Activated effector memory CD4-positive, alpha-beta T cell treated with Interleukin-2 at 50 U/mL for 16 hours (primary cell): ENCODE measurements around the gene SELENOP.
"Not testable (repeated sequence)": the region's sequence is repeated elsewhere in the genome, so short reads cannot be mapped to it uniquely, and the experiment has no call there.

Experiments
- DNase-seq: peaks from one replicate; pipeline ENCODE4 v3.0.0-alpha.2; 2020

Gene SELENOP

DNA sequence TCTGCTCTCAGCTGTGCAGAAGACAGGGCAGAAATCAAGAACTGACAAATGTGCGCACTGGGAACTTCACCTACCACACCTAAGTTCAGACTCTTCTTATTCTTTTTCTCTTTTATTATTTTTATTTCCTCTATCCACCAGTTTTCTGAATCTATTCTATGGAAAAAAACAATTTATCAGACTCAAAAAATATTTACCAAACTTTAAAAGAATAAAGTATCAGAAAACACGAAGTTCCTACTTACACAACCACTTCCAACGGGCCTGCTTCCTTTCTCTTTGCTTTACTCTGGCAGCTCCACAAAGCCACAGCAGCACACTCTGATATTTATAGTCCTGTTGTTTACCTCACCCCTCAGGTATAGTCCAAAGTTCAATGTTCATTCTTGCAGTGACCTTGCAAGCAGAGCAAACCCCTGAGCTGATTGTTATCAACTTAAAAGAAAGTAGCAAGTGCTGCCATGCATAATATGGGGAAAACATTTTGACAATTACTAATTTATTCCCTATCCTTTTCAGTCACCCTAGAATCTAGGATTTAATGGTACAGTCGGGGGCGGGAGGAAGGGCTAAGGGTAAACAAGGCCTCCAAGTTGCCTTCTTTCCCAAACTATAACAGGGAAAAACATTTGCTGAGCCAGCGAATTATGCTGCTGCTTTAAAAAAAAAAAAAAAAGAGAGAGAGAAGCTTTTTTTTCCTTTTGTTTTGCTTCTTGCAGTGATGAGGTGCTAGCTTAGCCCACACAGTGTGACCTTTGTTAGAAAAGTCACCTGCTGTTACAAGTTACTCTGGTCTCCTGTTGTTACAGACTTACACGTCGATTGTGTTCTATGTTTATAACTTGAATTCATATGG is at the start of gene SELENOP:
TSS of gene SELENOP (minus strand) at position 302 of the 856 bp plus-strand sequence. CDS start 3,539 bp downstream, outside the sequence.
- no peak for DNase-seq

- no peak for DNase-seq
Measured at GRCh38 chr5:42858687-42859086, 47.0 kb upstream of the SELENOP start.

GRCh38 chr5:42858031-42858643 is 46.4 kb upstream of the SELENOP start:
- DNase-seq, result no peak

DNA sequence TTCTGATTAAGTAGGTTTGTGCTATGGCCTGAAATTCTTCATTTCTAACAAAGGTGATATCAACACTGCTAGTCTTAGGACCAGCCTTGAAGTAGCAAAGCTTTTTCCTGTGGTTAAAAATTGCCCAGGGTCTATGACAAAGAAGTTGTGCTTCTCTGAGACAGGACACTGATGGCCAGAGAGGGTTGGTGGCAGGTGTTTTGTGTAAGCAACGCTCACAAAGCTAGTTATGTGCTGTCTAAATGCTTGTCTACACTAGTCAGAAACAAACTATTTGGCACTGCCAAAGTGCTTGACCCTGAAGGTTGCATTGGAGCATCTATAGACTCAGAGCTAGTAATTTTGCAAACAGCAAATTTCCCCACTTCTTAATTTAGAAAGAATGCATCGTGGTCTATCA is 44.1 kb upstream of the SELENOP start:
- DNase-seq, result no peak

GRCh38 chr5:42855386-42855785 is 43.7 kb upstream of the SELENOP start:
- DNase-seq, result no peak

GRCh38 chr5:42854795-42855194 is 43.1 kb upstream of the SELENOP start:
- no peak for DNase-seq

- no peak for DNase-seq
Measured at GRCh38 chr5:42852826-42853225, 41.1 kb upstream of the SELENOP start.

GRCh38 chr5:42851481-42851880 is 39.8 kb upstream of the SELENOP start:
- no peak for DNase-seq

DNA sequence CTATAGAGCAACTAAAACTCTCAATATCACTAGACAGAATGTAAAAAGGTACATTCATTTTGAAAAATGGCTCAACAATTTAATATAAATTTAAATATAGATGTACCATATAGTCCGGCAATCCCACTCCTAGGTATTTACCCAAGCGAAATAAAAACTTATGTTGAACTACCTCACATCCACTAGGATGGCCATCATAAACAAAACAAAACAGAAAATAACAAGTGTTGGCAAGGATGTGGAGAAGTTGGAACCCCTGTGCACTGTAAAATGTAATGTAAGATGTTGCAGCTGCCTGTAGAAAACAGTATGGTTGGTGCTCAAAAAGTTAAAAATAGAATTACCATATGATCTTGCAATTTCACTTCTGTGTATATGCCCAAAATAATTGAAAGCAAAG is 36.9 kb upstream of the SELENOP start:
- no peak for DNase-seq

- DNase-seq, result not testable (repeated sequence)
Measured at GRCh38 chr5:42844408-42844807, 32.7 kb upstream of the SELENOP start.

DNA sequence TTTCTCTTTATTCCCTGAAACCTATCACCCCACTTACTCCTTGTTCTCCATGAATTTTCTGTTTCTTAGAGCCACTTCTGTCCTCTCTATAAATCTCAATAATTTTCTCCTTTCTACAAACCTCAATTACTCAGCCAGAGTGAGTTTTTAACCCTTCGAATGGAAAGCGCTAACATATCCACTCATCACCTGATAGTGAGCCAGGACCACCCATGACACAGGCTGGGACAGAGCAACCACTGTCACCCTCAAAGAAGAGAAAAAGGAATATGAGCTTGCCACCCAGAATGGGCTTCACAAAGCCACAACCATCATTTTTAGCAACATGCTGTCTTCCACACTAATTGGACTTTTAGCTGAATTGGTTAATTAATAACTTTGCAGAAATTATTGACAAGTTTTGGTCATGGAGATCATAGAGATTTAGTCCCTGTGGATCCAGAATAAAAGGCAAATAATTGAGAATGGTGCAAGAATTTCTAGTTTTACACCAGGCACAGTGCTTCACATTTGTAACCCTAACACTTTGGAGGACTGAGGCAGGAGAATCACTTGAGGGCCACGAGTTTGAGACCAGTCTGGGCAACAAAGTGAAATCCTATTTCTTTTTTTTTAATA is 32.1 kb upstream of the SELENOP start:
- DNase-seq, result no peak

DNA sequence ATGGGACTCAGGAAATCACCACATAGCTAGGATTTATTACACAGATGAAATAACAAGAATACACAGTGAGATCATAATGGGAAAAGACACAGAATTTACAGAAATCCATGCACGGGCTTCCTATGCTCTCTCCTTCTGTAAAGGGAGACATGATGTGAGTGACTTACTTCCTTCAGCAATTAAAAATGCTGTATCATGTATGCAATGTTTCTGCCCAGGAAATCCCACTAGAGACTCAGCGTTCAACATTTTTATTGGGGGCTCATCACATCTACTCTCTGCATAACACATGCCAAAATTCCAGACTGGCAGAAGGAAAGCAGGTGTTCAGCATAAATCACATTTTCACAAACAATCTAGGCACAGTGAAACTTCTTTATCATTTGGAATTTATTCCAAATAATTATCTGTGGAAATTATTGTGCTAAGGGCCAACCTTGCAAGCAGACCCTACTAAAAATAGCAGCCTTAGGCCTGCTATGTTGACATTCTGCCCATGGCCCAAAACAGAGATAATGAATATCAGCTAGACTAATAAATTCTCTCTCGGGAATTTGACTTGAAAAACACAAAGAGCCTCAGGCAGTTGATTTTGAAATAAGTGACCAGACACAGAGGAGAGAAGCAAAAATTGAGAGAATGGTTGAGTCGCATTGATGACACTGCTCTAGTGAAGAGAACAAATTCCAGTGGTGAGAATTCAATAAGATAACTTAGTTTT is 31.4 kb upstream of the SELENOP start:
- DNase-seq, result no peak

DNA sequence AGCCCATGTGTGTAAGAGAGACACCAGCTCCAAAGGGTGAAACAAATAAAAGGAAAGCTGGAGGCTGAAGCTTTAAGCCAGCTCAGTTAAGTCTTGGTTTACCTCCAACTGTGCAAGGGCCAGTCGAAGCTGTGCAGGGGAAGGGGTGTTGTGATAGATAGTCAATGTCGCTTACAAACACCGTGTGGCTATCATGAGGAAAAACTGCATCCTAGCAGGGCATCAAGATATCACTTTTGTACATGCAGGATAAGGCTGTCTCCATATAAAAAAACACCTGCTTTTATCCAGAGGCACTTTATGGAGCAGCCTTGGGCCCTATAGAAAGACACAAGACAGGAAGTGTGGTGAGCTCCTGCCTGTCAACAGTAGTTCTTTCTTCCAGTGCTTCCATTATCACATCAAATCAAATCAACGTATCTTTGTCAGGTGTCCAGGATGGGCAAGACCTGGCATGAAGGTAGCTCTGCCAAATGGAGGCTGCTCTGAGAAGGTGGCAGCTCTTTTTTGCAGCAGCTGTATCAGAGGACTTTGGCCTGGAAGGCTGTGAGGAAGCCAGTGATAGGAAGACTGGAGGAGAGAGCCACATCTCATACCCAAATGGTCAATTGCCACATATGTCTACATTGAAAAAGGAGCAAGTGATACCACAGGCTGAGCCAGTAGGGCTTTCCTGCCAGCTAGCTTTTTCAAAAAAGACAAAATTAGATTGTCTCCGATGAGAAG is 29.3 kb upstream of the SELENOP start:
- no peak for DNase-seq

- DNase-seq, result no peak
Measured at GRCh38 chr5:42840269-42840668, 28.6 kb upstream of the SELENOP start.

GRCh38 chr5:42839196-42839595 is 27.5 kb upstream of the SELENOP start:
- no peak for DNase-seq

DNA sequence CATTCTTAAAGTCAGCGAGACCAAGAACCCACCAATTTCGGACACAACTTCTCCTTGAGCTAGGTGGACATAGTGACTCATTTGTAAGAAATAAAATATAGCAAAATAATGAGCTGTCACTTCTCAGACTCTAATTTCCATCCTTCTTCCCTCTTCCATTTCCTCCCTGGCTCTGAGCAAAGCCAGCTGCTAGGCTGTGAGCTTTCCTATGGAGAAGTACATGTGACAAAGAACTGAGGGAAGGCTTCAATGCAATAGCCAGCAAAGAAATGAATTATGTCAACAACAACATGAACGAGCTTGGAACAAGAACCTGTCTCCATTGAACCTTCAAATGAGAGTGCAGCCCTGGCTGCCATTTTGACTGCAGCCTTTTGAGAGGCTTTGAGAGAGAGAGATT is 25.9 kb upstream of the SELENOP start:
- DNase-seq, result no peak

DNA sequence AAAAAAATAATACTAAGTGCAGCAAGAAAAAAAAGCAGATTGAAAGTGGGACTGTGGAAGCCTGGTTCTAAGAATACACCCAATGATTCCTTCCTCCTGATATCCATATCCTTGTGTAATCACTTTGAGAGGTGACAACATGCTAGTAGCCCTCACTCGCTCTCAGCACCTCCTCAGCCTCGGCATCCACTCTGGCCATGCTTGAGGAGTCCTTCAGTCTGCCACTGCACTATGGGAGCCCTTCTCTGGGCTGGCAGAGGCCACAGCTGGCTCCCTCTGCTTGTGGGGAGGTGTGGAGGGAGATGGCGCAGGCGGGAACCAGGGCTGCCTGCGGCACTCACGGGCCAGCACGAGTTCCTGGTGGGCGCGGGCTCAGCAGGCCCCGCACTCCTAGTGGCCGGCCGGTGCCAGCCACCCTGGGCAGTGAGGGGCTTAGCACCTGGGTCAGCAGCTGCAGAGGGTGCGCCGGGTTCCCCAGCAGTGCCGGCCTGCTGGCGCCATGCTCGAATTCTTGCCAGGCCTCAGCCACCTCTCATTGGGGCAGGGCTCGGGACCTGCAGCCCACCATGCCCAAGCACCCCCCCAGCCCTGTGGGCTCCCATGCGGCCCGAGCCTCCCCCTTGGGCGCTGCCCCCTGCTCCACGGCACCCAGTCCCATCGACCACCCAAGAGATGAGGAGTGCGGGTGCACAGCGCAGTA is 24.5 kb upstream of the SELENOP start:
- DNase-seq, result no peak

DNA sequence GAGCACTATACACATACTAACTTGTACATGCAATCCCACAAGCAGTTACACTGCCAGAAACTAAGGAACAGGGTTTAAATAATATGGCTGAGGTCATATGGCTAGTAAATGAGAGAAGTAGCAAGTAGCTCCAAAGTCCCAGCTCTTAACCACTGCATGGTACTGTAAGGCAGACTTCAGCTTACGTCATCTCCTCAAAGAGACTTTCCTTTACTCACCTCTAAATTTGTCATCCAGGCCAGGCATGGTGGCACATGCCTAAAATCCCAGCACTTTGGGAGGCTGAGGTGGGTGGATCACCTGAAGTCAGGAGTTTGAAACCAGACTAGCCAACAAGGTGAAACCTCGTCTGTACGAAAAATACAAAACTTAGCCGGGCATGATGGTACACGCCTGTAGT is 20.4 kb upstream of the SELENOP start:
- no peak for DNase-seq

DNA sequence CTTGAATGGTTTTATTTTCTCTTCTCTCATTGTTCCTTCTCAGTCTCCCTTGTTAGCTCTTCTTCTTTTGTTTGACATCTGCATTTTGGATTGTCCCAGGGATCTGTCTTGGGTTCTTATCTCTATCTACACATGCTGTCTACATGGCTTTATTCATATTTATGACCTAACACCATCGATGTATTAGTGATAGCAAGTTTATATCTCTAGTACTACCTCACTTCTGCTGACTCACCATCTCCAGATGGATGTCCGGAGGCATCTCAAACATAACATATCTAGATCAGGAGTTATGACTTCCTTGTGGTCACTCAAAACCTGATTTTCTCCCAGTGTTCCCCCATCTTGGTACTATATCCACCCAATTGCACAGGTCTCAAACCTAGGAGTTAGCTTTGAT is 19.2 kb upstream of the SELENOP start:
- DNase-seq, result no peak

DNA sequence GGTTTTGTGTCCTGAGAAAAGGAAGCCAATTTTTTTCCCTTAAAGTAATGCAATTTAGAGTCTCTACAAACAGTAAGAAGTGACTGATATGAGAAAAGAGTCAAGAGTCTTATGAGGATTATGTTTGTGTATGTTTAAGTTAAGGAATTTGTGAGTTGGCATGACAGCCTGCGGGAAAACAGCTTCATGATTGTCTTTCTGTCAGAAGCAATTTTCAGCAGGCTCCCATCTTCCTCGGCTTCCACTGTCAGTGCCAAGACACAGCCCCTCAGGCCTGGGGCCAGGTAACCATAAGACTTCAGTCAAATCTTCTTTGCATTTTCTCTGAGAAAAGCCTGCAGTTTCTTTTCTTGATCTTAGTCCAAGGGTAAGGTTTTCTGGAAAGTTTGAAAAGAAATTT is 17.0 kb upstream of the SELENOP start:
- DNase-seq, result no peak

DNA sequence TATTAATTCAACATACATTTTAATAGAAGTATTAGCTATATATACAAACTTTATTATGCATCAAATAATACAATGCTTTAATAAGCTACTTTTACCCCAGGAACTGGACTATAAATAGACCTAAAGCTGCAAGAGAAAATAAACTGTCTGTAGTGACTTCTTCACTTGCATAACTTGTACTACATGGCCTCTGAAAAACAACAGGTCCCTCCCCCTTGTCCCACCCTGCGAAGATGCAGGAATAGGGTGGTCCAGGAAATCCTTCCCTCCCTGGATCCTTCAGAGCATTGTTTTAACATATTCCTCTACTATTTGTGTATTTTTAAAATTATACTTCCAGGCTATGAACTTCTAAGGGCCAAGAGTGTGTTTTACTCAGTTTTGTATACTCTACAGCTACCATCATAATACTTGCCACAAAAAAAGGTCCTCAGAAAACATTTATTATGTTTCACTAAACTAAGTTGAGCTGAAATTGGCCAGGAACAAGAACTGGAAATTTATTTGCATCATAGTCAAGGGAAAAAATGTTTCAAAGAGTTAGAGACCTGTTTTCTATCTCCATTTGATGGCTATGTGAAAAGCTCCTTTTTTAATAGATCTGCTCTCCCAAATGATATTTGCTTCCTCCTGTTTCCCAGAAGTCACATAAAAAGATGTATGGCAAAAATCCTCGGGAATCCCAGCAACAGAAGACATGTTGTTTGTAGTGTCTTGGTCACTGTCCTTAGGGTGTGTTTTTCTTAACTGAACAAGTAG is 15.2 kb upstream of the SELENOP start:
- DNase-seq, result no peak
